Gastroesophageal sphincter (tissue), 4 donors: ENCODE measurements around the gene RIPPLY3. TPM values are rescaled to one million over a fixed set of nuclear protein-coding genes. Genes with fewer than 3 reads are reported as not detected.

ENCODE experiments used
- ATAC-seq: fragments of 150-250 bp; one replicate; pipeline ENCODE4 v1.9.1; 2016; ENCODE audit warnings: mild to moderate bottlenecking, moderate library complexity
- H3K27ac ChIP-seq, 4 donors: fragments of 200-600 bp; sonication (generic) in 3 of 4; 1 replicate in 3 of 4; 2 replicates in 1 of 4; pipeline ENCODE4 v1.5.1; 2016 to 2019
- H3K27me3 ChIP-seq: fragments of 200-600 bp; sonication (generic); one replicate; pipeline ENCODE4 v1.5.1; 2019
- H3K36me3 ChIP-seq, 2 donors: fragments of 200-600 bp; sonication (generic); one replicate each; pipeline ENCODE4 v1.5.1; 2019; ENCODE audit warnings: control low read depth in 1 of 2
- H3K4me1 ChIP-seq, 3 donors: fragments of 200-600 bp; sonication (generic); 1 replicate in 2 of 3; 2 replicates in 1 of 3; pipeline ENCODE4 v1.5.1; 2016 to 2019; ENCODE audit warnings: control low read depth in 2 of 3
- H3K4me3 ChIP-seq, 2 donors: fragments of 200-600 bp; sonication (generic); one replicate each; pipeline ENCODE4 v1.5.1; 2019; ENCODE audit warnings: mild to moderate bottlenecking in 1 of 2, moderate library complexity in 1 of 2
- H3K9me3 ChIP-seq, 3 donors: fragments of 200-600 bp; sonication (generic); one replicate each; pipeline ENCODE4 v1.5.1; 2017 to 2019; ENCODE audit warnings: control low read depth in 2 of 3
- CTCF ChIP-seq, 4 experiments: fragments of 200-600 bp in 2 of 4; fragments of 450-650 bp in 2 of 4; sonication (generic) in 1 of 4; IDR thresholded peaks; one replicate each; pipeline ENCODE4 v1.5.1; 2017 to 2019; ENCODE audit warnings: antibody characterized with exemption in 4 of 4, mild to moderate bottlenecking in 2 of 4, moderate library complexity in 2 of 4
- EP300 ChIP-seq: sonication (generic); formaldehyde crosslinking; IDR thresholded peaks from one replicate; pipeline ENCODE4 v1.6.1; 2017; ENCODE audit warnings: antibody characterized with exemption, mild to moderate bottlenecking
- POLR2A ChIP-seq, 2 donors: fragments of 450-650 bp; IDR thresholded peaks; one replicate each; pipeline ENCODE4 v1.6.1; 2017; ENCODE audit warnings: antibody characterized with exemption in 2 of 2, mild to moderate bottlenecking in 2 of 2, moderate library complexity in 1 of 2
- POLR2AphosphoS5 ChIP-seq: sonication (generic); formaldehyde crosslinking; IDR thresholded peaks from one replicate; pipeline ENCODE4 v1.6.1; 2017; ENCODE audit warnings: antibody characterized with exemption
- WGBS, 2 donors: methylation state at CpG; one replicate each; pipeline ENCODE4 v1.1.5; 2018; ENCODE audit warnings: low coverage in 1 of 2; 5-methylcytosine and 5-hydroxymethylcytosine counted together
- total RNA-seq, 4 donors: library from RNA; depleted of rRNA; stranded (reverse); fragments of >200 nt; gene quantifications; one replicate each; pipeline ENCODE4 v1.1.0, GENCODE V29; 2016

Gene RIPPLY3
- not detected for total RNA-seq

GRCh38 chr21:37006486-37007291 lies at the start of gene RIPPLY3:
TSS of gene RIPPLY3 (plus strand) at chr21:37006702. CDS start at chr21:37006773, 71 bp downstream.
- H3K27me3 ChIP-seq = peaks cover 62% of the 10 kb centered on the region
- 6% methylated on average over 16 of the region's 87 CpGs; no CpG with 5 or more reads in 1 of the 2 donors for WGBS, 2 donors
- TF ChIP-seq CTCF (IDR thresholded peaks at IDR 0.05) (no peak), EP300 (no peak), POLR2A (IDR thresholded peaks at IDR 0.05) (no peak), POLR2AphosphoS5 (no peak)
- H3K4me3 ChIP-seq = peak within 1 kb of the TSS in 1 of 2 donors; percentile 54
- peaks cover 0 to 26% (median 8%) of the 10 kb centered on the region in 3 donors for H3K4me1 ChIP-seq
- no peak for ATAC-seq
- no peaks in the 10 kb centered on the region for H3K36me3 ChIP-seq
- no peak within 1 kb of the TSS for H3K27ac ChIP-seq
- H3K9me3 ChIP-seq = no peaks in the 10 kb centered on the region

DNA sequence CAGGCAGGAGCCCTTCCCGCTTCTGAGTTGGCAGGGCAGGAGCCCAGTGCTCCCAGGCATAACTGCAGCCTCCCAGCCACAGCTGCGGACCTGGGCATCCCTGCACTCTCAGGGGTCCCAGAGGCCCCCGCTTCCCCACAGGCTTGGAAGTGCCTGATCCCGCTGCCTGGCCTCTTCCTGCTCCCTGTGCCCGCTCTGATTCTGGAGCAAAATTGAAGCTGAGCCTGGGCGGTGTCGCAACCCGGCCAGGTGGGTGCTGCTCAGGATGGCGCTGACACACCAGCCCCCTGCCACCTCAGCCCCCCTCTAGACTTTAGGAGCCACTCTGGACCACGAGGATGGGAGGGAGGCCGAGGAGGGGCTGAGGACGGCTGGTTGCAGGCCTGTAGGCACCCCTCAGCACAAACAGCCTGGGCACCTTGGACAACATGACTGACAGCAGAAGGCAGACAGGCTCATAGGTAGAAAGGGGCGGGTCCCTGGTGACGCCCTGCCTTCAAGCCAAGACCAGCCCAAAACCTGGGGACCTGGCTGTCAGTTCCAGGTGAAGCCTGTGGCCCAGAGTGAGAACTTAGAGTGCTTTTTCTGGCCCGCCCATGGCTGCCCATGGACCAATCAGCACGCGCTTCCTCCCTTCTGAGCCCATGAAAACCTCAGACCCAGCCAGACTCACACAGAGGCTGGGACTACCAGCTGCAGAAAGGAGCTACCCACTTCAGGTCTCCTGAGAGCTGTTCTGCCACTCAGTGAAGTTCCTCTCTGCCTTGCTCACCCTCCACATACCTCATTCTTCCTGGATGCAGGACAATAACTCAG lies 47.3 kb upstream of the RIPPLY3 start:
- WGBS, 2 donors = 87 to 90% methylated on average over 2 to 3 of the region's 17 CpGs
- no peak for ATAC-seq
- H3K36me3 ChIP-seq = peaks cover 0 to 63% of the 10 kb centered on the region in 2 donors

DNA sequence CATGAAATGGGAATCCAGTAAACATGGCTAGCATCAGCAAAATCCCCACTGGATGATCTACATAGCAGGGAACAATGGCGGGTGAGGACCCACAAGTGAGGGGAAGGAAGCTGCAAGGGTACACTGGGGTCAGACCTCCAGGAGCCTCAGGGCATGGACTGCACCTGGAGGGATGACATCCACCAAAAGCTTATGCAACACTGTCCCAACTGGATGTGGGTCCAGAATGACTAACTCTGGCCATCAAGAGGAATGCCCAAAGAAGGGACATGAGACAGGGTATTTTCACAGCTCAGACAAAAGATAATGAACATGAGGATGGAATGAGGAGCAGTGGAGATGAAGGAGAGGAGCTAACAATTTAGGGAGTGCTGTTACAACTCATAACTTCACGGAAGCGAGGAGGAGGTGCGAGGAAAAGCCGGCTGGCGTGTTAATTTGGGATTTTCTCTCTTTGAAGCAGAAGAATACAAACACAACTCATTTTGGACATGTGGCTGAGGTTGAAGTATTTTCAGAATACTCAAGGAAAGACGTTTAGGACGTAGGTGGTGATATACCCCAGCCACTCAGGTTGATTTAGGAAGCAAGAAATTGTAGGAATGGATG lies 45.7 kb upstream of the RIPPLY3 start:
- Histone ChIP-seq H3K9me3 (no peaks in the 10 kb centered on the region), H3K4me1 (peaks cover 0 to 10% (median 0%) of the 10 kb centered on the region in 3 donors), H3K27me3 (no peaks in the 10 kb centered on the region), H3K4me3 (no peak overlapping the region), H3K27ac (no peak overlapping the region), H3K36me3 (peaks cover 0 to 53% of the 10 kb centered on the region in 2 donors)
- 90 to 95% methylated on average over 7 to 8 of the region's 8 CpGs for WGBS, 2 donors
- TF ChIP-seq CTCF (IDR thresholded peaks at IDR 0.05) = no peak
- TF ChIP-seq POLR2A (IDR thresholded peaks at IDR 0.05) = no peak
- TF ChIP-seq POLR2AphosphoS5 = no peak
- no peak for TF ChIP-seq EP300
- ATAC-seq = no peak

More for the DNA sequence above, 47.3 kb upstream of the RIPPLY3 start:
- Histone ChIP-seq H3K4me3 (no peak overlapping the region), H3K27me3 (no peaks in the 10 kb centered on the region), H3K4me1 (no peaks in the 10 kb centered on the region), H3K9me3 (no peaks in the 10 kb centered on the region), H3K27ac (no peak overlapping the region)
- TF ChIP-seq EP300 (no peak), POLR2A (IDR thresholded peaks at IDR 0.05) (no peak), CTCF (IDR thresholded peaks at IDR 0.05) (no peak)

GRCh38 chr21:36962098-36962780 lies 44.3 kb upstream of the RIPPLY3 start:
- Histone ChIP-seq H3K4me1 (peaks cover 0 to 20% (median 0%) of the 10 kb centered on the region in 3 donors), H3K27me3 (no peaks in the 10 kb centered on the region), H3K36me3 (peaks cover 0 to 40% of the 10 kb centered on the region in 2 donors), H3K27ac (no peak overlapping the region), H3K9me3 (no peaks in the 10 kb centered on the region), H3K4me3 (no peak overlapping the region)
- TF ChIP-seq POLR2A (IDR thresholded peaks at IDR 0.05) = no peak
- TF ChIP-seq EP300 = no peak
- TF ChIP-seq CTCF (IDR thresholded peaks at IDR 0.05) = no peak
- no peak for TF ChIP-seq POLR2AphosphoS5
- 87 to 100% methylated on average over 5 of the region's 11 CpGs for WGBS, 2 donors
- ATAC-seq = no peak
